Kidney tubule cell (primary cell): ENCODE results near the gene PDE8A.

Experiments
- DNase-seq: peaks from one replicate; pipeline ENCODE4 v3.0.0-alpha.2; 2018; ENCODE audit warnings: low spot score

Gene PDE8A

GRCh38 chr15:84981711-84982300 lies at the start of gene PDE8A:
TSS of gene PDE8A (plus strand) at chr15:84981856. CDS start at chr15:84982163, 307 bp downstream.
- peak; percentile 67 for DNase-seq

- DNase-seq: no peak
These were observed 46.5 kb upstream of the PDE8A start for GRCh38 chr15:84934942-84935729.

GRCh38 chr15:84937144-84937543 lies 44.5 kb upstream of the PDE8A start:
- no peak for DNase-seq

GRCh38 chr15:84938726-84939125 lies 42.9 kb upstream of the PDE8A start:
- DNase-seq: no peak

GRCh38 chr15:84940399-84940798 lies 41.3 kb upstream of the PDE8A start:
- no peak for DNase-seq

GRCh38 chr15:84942456-84942855 lies 39.2 kb upstream of the PDE8A start:
- no peak for DNase-seq

GRCh38 chr15:84944311-84944710 lies 37.3 kb upstream of the PDE8A start:
- DNase-seq: no peak

- DNase-seq: no peak
These were observed 36.8 kb upstream of the PDE8A start for GRCh38 chr15:84944861-84945260.

GRCh38 chr15:84946772-84947489 lies 34.7 kb upstream of the PDE8A start:
- no peak for DNase-seq

- DNase-seq: peak; percentile 91
These were observed 33.5 kb upstream of the PDE8A start for GRCh38 chr15:84947947-84948830.

- DNase-seq: no peak
These were observed 32.6 kb upstream of the PDE8A start for GRCh38 chr15:84949043-84949442.

- DNase-seq: no peak
These were observed 31.6 kb upstream of the PDE8A start for GRCh38 chr15:84949845-84950569.

GRCh38 chr15:84950570-84951111 lies 31.0 kb upstream of the PDE8A start:
- no peak for DNase-seq

- no peak for DNase-seq
These were observed 29.9 kb upstream of the PDE8A start for GRCh38 chr15:84951736-84952135.

- DNase-seq: peak; percentile 47
These were observed 28.5 kb upstream of the PDE8A start for GRCh38 chr15:84953136-84953535.

GRCh38 chr15:84953726-84954125 lies 27.9 kb upstream of the PDE8A start:
- no peak for DNase-seq

- DNase-seq: peak; percentile 54
These were observed 26.4 kb upstream of the PDE8A start for GRCh38 chr15:84955089-84955848.

- no peak for DNase-seq
These were observed 25.5 kb upstream of the PDE8A start for GRCh38 chr15:84956199-84956598.

- DNase-seq: no peak
These were observed 21.1 kb upstream of the PDE8A start for GRCh38 chr15:84960391-84961113.

GRCh38 chr15:84961114-84961452 lies 20.6 kb upstream of the PDE8A start:
- peak; percentile 36 for DNase-seq
